Common myeloid progenitor, CD34-positive (primary cell): ENCODE measurements around the gene TSPAN5.

Experiments
- CTCF ChIA-PET: fragments of 350-600 bp; sonication (Branson Sonifier 250); formaldehyde crosslinking; loops from one replicate; lab custom pipeline; 2021; ENCODE audit warnings: antibody characterized with exemption; lab: Charles Lee
- POLR2A ChIA-PET: fragments of 350-600 bp; sonication (Branson Sonifier 250); formaldehyde crosslinking; loops from one replicate; lab custom pipeline; 2021; ENCODE audit warnings: antibody characterized with exemption; lab: Charles Lee
- DNase-seq, 3 donors: peaks; one replicate each; pipeline versions ENCODE4 v3.0.0 to v3.0.0-alpha.2; 2013
- H3K27ac ChIP-seq, 2 experiments: 1 replicate in 1 of 2; 2 replicates in 1 of 2; pipeline ENCODE4 v1.7.0; 2013; ENCODE audit warnings: inconsistent platforms in 2 of 2, low read length in 2 of 2, mild to moderate bottlenecking in 2 of 2, low read depth in 1 of 2, moderate library complexity in 1 of 2; ENCODE audit not compliant: severe bottlenecking in 2 of 2, insufficient read depth in 1 of 2, poor library complexity in 1 of 2
- H3K27me3 ChIP-seq, 5 experiments: replicated peaks in 2 of 5; 1 replicate in 3 of 5; 2 replicates in 2 of 5; pipeline versions ENCODE4 v1.6.1 to v1.7.0; 2013; ENCODE audit warnings: low read length in 4 of 5, mild to moderate bottlenecking in 2 of 5, moderate library complexity in 2 of 5, inconsistent platforms in 1 of 5; ENCODE audit not compliant: insufficient read depth in 5 of 5, control insufficient read depth in 4 of 5
- H3K36me3 ChIP-seq, 4 experiments: 1 replicate in 2 of 4; 2 replicates in 2 of 4; pipeline versions ENCODE4 v1.6.1 to v1.7.0; 2013; ENCODE audit warnings: low read length in 3 of 4, control low read depth in 1 of 4, mild to moderate bottlenecking in 1 of 4; ENCODE audit not compliant: control insufficient read depth in 4 of 4, insufficient read depth in 4 of 4
- H3K4me1 ChIP-seq, 4 experiments: 1 replicate in 3 of 4; 2 replicates in 1 of 4; pipeline versions ENCODE4 v1.6.1 to v1.7.1; 2013; ENCODE audit warnings: low read length in 3 of 4, mild to moderate bottlenecking in 3 of 4, control low read depth in 1 of 4, inconsistent platforms in 1 of 4, moderate library complexity in 1 of 4; ENCODE audit not compliant: control insufficient read depth in 4 of 4, insufficient read depth in 4 of 4; ENCODE audit errors: control extremely low read depth in 1 of 4
- H3K4me3 ChIP-seq, 7 experiments: 1 replicate in 4 of 7; 2 replicates in 3 of 7; pipeline versions ENCODE4 v1.5.1 to v1.7.0; 2013; ENCODE audit warnings: mild to moderate bottlenecking in 7 of 7, low read length in 6 of 7, moderate library complexity in 6 of 7, inconsistent platforms in 2 of 7, low read depth in 2 of 7, control low read depth in 1 of 7; ENCODE audit not compliant: insufficient read depth in 4 of 7, control insufficient read depth in 1 of 7; ENCODE audit errors: extremely low read depth in 1 of 7
- H3K9me3 ChIP-seq, 5 experiments: 1 replicate in 4 of 5; 2 replicates in 1 of 5; pipeline versions ENCODE4 v1.6.1 to v1.7.1; 2013; ENCODE audit warnings: low read length in 4 of 5, mild to moderate bottlenecking in 2 of 5, inconsistent platforms in 1 of 5, low read depth in 1 of 5, moderate library complexity in 1 of 5; ENCODE audit not compliant: control insufficient read depth in 4 of 5, insufficient read depth in 2 of 5; ENCODE audit errors: control extremely low read depth in 1 of 5
- WGBS: methylation state at CpG from one replicate; pipeline ENCODE4 v1.1.5; 2013; ENCODE audit not compliant: insufficient coverage; 5-methylcytosine and 5-hydroxymethylcytosine counted together

TSPAN5 gene

DNA sequence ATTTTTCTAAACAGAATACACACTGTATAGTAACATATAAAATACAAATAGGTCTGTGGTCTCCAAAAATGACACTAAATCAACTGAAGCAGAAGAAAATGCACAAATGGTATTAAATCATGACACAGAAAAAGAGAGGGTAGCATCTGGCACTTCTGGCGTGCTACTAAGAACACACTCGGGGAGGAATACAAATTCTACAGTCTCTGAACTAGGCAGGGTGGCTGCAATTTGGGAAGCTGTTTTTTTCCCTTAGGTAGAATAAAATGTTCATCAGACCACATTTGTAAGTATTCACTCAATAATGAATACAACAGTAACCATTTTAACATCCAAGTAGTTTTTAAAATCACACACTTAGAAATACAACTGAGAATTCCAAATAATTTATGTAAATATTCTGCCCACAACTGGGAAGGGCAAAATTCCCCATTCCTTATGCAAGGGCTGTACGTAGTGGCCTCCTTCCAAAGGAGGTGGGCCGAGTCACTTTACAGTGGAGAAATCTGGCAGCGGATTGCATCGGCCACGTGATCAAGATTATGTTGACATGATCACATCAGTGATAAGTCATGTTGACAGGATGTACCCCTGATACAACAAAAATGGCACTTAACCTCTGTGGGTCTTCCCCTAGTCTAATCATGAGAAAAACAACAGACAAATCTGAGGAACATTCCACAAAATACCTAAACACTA lies 101.1 kb downstream of the TSPAN5 start:
- POLR2A ChIA-PET, result no interaction called here
- Histone ChIP-seq H3K4me1 (no peaks in the 10 kb centered on the region), H3K27me3 (no peaks in the 10 kb centered on the region), H3K4me3 (no peak overlapping the region), H3K36me3 (no peaks in the 10 kb centered on the region), H3K27ac (no peak overlapping the region), H3K9me3 (no peaks in the 10 kb centered on the region)
- no peak for DNase-seq
- 99% methylated on average over 7 of the region's 7 CpGs for WGBS
- CTCF ChIA-PET, result no interaction called here

- Histone ChIP-seq H3K36me3 (no peaks in the 10 kb centered on the region), H3K27me3 (no peaks in the 10 kb centered on the region), H3K4me3 (no peak overlapping the region), H3K27ac (no peak overlapping the region), H3K9me3 (no peaks in the 10 kb centered on the region), H3K4me1 (no peaks in the 10 kb centered on the region)
- no CpG with 5 or more reads among the region's 2 CpGs for WGBS
- POLR2A ChIA-PET, result no interaction called here
- DNase-seq, result no peak
- CTCF ChIA-PET, result no interaction called here
These were observed 102.0 kb downstream of the TSPAN5 start for GRCh38 chr4:98556451-98556850.

GRCh38 chr4:98555798-98556445 lies 102.5 kb downstream of the TSPAN5 start:
- no CpG with 5 or more reads among the region's 10 CpGs for WGBS
- CTCF ChIA-PET, result no interaction called here
- no peak for DNase-seq

DNA sequence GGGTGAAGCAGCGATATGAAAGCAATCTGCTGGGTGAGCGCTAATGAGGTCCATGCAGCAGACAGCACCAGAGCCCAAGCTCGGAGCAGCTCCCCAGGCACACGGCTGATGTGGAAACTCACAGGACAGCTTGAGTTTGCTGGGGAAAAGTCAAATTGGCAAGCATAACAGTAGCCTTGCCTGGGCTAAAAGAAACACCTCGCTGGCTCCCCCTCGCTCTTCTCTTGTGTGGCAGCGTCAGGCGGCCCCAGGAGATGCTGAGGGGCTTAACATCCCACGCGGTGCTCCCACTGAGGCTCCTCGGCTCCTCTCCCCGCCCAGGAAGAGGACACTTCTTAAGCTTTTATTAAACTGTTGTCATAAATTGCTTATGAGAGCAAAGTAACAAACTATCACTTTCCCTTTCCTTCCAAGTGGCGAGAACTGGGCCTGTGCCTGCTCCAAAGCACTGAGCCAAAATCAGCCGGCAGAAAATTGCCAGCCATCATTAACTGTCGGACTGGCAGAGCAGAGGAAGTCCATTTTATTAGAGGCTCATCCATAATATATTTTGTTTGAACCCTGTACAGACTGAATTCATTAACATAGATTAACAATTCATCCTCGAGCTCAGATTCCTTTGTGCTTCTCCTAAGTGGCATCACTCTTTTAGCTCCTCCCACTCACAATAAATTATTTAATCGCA lies 111.4 kb downstream of the TSPAN5 start:
- CTCF ChIA-PET, result no interaction called here
- Histone ChIP-seq H3K9me3 (no peaks in the 10 kb centered on the region), H3K4me1 (no peaks in the 10 kb centered on the region), H3K36me3 (no peaks in the 10 kb centered on the region), H3K27me3 (no peaks in the 10 kb centered on the region), H3K27ac (no peak overlapping the region), H3K4me3 (no peak overlapping the region)
- no peak for DNase-seq
- POLR2A ChIA-PET, result no interaction called here
- WGBS, result 94% methylated on average over 9 of the region's 17 CpGs

More at GRCh38 chr4:98555798-98556445, 102.5 kb downstream of the TSPAN5 start:
- Histone ChIP-seq H3K27me3 (no peaks in the 10 kb centered on the region), H3K36me3 (no peaks in the 10 kb centered on the region), H3K4me3 (no peak overlapping the region), H3K27ac (no peak overlapping the region), H3K9me3 (no peaks in the 10 kb centered on the region), H3K4me1 (no peaks in the 10 kb centered on the region)
- POLR2A ChIA-PET, result no interaction called here

- Histone ChIP-seq H3K4me1 (no peaks in the 10 kb centered on the region), H3K27ac (no peak overlapping the region), H3K4me3 (no peak overlapping the region), H3K36me3 (no peaks in the 10 kb centered on the region), H3K27me3 (no peaks in the 10 kb centered on the region), H3K9me3 (no peaks in the 10 kb centered on the region)
- CTCF ChIA-PET, result interaction anchor here (1.0 kb wide), 1 partner anchor 8 kb away, joined by 3 read pairs; no protein-coding TSS in a partner anchor
- DNase-seq, result no peak
- 67% methylated on average over 3 of the region's 3 CpGs for WGBS
- POLR2A ChIA-PET, result no interaction called here
These were observed 113.5 kb downstream of the TSPAN5 start for GRCh38 chr4:98544818-98545414.

GRCh38 chr4:98544141-98544817 lies 114.1 kb downstream of the TSPAN5 start:
- Histone ChIP-seq H3K4me1 (no peaks in the 10 kb centered on the region), H3K27me3 (no peaks in the 10 kb centered on the region), H3K36me3 (no peaks in the 10 kb centered on the region), H3K27ac (no peak overlapping the region), H3K4me3 (no peak overlapping the region), H3K9me3 (no peaks in the 10 kb centered on the region)
- DNase-seq, result no peak
- WGBS, result 97% methylated on average over 4 of the region's 5 CpGs
- POLR2A ChIA-PET, result no interaction called here
- CTCF ChIA-PET, result interaction anchor here (1.0 kb wide), 1 partner anchor 9 kb away, joined by 3 read pairs; no protein-coding TSS in a partner anchor
